Kidney capillary endothelial cell (primary cell): ENCODE data around the gene AFAP1L2.
A peak's percentile ranks its signal among the peaks of the same experiment; 100 is the strongest.

ENCODE experiments used
- DNase-seq: peaks from one replicate; pipeline ENCODE4 v3.0.0-alpha.2; 2018; ENCODE audit warnings: low spot score

Gene AFAP1L2

DNA sequence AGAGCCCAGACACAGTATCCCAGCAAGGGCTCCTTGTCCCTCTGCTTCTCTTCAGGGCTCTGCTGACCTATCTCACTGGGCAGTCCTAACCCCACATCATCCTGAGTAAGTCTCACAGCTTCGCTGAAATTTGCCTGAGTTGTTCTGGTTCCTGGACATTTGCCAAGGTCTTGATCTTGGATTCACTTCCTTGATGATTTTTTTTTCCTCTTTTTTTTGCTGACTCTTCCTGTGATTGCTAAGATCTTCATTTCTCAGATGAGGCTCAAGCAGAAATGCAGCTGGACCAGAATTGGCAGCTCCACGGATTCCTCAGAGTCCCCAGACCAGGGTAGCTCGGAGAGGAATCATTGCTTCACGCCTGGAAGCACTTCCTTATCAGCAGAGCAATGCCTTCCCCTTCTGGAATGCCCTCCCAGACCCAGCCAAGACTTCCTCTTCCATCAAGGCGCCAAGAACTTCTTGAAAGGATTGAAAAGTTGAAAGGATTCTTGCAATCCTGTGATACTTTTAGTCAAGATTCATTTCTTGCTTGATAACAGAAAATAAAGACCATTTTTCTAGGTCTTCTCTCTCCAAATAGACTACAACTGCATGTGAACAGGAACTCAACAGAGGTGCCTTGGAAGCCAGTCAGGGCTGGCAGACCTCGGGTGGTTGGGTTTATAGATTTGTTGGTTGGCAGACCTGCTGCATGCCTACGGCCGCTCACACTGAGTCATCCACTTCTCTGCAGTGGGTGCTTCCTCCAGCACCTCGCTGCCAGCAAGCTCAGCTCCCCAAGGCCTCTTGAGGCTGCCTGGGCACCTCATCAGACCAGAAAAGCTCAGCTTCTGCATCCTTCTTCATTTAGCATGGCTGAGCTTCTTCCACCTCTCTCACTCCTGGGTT, 8.8 kb upstream of the AFAP1L2 start:
- DNase-seq = peak; percentile 59

DNA sequence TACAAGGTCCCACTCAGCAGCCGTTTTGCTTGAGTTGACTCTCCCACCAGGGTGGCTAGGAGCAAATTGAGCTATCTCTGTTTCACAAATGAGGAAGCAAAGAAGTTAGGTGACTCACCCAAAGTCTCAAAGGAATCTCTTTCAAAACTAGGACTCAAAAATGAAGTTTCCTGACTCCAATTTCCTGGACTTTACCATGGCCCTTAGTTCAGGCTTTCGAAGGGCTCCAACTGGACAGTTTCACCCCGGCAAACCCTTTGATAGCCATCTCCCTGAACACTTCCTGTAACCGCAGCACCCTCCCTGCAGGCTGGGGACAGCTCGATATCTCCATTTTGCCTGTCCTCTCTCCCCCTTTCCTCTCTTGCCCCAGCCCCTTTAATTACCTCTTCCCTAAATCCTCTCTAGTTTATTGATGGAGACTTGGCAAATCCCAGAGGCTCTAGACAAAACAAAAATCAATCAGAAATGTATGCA, 4.7 kb upstream of the AFAP1L2 start:
- no peak for DNase-seq

DNA sequence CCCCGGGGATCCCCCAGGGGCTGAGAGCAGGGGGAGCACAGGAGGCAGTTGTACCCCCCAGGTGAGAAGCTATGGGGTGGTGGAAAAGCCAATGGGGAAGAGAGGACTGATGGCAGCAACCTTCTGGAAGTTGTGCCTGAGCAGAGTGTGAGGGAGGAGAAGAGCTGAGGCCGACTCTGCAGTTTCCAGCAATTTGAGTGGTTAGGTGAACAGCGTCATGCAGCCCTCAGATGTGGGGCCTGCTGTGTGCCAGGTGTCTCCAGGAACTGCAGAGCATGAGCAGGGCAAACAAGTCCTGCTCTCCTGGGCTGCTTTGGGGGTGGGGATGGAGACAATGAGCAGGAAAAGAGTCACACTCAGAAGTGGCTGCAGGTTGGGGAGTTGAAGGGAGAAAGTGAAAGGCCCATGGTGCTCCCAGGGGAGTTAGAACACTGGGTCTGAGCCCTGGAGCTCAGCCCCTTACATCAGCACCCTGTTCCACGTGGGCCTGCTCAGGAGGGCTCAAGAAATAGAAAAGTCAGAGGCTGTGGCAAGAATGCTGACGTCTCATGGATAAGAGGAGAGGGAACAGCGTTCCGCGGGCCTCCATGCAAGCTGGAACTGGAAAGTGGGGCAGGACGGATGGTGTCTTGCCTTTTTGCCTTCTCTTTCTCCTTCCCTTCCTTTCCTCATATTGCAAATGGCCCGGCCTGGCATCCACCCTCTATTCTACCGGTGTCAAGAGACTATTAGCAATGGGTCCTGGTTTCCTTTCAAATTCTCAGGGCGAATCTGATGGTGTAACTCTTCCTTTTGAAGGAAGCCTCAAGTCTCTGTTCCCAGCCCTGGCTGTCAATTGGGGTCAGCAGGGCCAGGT, 4.0 kb upstream of the AFAP1L2 start:
- no peak for DNase-seq

DNA sequence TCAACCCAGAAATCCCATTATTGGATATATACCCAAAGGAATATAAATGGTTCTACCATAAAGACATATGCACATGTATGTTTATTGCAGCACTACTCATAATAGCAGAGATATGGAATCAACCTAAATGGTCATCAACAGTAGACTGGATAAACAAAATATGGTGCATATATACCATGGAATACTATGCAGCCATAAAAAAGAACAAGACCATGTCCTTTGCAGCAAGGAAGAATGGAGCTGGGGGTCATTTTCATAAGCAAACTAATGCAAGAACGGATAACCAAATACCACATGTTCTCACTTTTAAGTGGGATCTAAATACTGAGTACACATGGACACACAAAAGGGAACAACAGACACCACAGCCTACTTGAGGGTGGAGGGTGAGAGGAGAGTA, 2.2 kb upstream of the AFAP1L2 start:
- no peak for DNase-seq

DNA sequence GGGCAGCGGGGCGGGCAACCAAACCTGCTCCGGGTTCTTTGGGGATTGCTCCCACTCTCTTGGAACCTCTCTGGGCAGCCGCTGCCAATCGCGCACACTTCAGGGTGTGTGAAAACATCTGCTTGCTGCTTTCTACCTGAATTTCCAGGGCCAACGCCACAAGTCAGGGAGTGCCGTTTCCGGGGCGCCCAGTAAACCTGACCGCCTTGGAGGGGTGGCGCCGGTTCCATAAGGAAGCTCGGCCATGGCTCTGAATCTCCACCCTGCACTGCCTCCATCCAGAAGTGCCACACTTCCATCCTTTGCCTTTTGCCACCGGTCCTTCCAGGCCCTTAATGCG, 679 bp upstream of the AFAP1L2 start:
- no peak for DNase-seq

DNA sequence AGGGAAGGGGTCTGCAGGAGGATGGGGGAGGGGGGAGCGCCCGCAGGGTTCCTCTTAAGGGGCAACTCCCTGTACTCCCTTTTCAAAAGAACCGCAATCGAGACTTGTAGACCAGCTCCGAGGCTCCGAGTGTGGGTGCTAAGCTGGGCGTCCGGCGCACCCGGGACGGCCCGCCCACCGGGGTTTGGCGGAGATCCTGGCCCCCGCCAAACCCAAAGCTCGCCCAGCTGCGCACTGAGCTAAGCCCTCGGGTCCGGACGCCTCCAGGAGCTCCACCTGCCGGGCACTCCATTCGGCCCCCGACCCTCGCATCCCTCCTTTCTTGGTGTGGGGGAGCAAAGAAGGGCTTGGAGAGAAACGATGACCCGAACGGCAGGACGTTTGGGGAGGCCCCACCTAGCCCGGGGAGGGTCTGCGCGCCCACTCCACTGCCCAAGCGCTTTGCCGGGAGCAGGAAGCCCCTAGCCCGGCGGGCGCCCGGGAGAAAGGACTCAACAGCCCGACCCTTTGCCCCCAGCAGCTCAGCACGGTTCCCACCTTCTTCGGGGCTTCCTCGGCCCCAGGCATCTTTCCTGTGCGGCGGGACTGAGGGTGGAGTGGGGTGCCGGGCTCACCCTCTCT, 651 bp downstream of the AFAP1L2 start:
- DNase-seq = no peak

DNA sequence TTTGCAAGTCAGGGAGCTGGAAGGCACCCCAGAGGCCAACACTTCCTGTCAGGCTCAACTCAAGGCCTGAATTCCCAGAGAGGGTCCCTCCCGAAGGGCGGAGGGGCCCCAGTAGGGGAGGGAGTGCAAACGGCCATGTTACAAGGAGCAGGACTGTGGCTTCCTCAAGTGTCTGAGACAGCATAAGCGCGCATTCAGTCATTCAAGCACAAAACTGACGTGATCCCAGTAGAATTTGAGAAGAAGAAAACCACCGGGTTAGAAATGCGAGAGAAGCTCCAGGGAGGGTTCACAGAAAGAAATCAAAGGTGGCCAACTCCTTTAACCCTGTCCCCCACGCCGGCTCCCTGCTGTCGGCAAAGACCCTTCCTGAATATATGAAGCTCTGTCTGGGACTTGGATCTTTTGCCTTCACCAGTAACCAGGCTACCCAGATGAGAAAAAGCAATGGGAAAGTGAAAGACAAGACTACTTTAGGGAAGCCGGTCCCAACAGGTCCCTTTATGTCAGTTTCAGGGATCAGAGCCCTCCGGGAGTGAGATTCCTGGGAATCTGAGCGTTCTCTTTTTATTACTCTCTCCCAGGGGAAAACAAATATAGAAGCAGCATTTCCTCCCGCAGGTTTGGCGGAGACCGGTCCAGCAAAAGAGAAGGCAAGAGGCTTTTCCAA, 1.3 kb downstream of the AFAP1L2 start:
- no peak for DNase-seq

DNA sequence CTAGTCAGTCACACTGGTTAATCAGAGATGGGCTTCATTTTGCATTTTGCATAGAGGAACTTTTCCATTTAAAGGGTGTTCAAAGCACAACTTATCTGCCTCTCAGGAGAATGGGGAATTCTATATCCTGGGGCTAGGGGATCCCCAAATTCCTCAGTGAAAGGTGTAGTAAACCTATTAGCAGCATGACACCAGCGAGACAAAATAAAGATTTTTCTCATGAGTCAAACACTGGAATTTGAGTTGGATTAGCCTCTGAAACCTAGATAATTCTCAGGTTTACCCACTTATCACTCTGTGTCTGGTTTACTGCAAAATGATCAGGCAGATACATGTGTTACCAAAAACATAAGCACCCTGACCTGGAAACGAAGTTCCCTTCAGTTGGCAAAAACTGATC, 2.1 kb downstream of the AFAP1L2 start:
- DNase-seq = no peak

DNA sequence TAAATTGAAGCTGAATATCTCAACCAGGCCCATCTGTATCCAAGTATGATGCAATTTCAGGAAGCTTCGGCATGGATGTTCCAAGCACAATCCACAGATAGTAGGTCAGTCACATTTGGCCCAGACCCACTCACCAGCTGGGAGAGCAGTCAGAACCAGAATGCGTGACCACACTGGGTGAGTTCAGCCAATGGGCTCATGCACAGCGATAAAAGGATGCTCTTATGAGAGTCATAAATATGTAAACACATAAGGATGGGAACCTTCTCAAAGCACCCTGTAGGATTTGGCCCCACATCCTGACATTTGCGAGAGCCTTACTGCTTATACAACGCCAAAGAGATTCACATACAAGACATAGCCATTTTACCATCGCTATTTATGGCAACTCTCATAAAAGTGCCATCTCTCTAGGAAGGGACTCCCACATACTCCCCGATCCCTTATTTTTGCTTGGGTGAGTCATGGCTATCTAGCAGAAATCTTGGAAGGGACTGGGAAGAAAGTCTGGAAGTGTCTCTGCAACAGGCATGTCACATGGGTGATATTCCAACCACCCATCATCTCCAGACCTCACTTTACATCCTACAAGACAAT, 3.0 kb downstream of the AFAP1L2 start:
- no peak for DNase-seq

DNA sequence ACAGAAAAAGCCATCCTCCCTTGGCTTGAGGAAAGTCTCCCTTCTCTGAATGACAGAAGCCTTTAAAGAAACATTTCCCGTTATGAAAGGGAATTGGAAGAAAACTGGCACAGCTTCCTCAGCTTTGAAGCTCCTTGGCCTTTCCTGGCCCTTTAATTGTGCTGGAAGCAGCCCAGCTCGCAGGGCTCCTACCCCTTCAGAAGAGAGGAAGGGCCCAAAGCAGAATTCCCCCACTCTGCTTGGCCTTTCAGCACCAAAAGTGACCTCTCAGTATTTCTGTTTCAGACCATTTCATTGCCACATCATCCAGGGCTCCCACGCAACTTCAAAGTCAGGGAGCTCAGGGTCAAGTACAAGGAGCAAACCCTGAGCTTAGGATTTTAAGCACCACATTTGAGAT, 4.2 kb downstream of the AFAP1L2 start:
- DNase-seq = no peak

DNA sequence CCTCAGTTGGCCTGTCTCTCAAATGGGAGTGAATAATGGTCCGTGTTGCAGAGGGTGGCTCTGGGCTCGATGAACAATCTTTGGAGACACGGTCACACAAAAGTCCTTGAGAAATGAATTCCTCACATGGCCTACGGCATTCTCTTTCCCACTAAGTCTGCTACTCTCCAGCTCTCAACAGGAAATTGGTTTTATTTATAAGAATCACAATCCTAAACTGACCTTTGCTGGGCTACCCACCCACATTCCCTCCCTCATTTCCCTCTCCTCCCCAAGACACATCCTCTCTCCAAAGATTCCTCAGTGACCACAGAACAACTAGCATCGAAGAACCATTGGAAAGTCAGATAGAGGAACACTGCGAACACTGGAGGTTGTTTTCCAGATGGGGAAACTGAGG, 4.7 kb downstream of the AFAP1L2 start:
- DNase-seq = no peak

DNA sequence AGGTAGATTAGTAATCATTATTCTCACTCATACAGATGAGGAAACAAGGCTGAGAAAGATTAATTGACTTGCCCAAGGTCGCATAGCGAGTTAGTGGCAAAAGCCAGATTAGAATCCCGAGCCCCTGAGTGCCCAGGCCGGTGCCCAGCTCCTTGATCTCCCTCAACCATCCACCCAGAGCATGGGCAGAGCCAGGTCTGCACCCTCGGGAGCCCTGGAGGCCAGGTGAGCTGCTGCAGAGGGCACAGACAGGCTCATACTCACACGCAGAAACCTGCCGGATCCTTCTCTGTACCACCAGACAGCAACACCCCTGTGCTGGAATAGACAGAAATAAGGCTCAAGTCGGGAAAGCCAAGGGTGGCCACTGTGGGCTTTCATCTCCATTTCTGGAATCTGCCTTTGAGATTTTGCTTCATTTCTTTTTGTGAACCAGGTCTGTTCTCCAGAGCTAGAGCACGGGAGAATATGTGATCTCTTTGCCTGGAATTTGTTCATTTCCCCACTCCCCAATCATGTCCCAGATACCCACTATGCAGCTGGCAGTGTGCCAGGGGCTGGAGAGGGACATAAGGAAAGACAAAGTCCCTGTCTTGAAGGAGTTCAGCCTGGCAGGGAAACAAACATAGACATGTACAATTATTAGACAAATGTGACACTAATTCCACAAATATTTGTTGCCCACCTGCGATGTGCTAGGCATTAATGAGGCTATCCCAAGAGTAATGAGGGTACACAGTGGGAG, 5.5 kb downstream of the AFAP1L2 start:
- no peak for DNase-seq

DNA sequence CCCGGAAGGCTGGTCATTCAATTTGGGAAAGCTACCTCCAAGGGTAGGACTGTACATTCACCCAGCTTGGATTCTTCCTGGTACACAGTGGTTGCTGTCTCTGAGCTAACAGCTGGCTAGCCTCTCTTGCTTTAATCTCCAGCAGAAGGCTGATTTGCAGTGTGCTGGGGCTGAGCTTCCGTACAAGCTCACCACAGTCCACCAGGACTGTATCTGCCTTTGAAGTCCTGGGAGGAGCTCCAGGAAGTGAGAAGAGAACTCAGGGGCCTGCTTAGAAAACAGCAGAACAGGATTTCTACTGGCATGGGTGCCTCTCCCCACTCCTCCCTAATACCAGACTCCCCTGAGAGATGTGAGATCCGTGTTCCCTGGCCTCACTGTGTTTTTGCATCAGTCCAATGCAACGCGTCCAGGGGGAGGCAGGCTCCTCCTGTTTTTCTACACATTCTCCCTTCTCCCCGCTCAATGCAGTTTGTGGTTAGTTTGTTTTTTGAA, 6.6 kb downstream of the AFAP1L2 start:
- no peak for DNase-seq

DNA sequence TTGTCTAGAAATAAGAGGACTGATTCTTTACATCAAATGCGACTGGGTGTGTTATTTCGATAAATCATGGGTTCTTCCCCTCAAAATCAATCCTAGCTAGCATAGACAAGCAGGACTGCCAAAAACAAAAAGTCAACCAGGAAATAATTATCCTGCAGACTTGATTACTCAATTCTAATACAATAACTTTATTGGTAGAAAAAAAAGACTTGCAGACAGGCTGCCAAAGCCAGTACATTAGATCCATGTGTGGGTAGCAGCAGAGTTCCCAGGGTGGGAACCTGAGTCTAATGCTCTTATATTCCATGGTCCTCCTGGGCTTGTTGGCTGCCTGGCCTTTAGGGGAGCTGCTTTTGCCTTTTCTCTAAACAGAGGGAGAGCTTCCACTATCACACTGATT, 7.8 kb downstream of the AFAP1L2 start:
- no peak for DNase-seq

DNA sequence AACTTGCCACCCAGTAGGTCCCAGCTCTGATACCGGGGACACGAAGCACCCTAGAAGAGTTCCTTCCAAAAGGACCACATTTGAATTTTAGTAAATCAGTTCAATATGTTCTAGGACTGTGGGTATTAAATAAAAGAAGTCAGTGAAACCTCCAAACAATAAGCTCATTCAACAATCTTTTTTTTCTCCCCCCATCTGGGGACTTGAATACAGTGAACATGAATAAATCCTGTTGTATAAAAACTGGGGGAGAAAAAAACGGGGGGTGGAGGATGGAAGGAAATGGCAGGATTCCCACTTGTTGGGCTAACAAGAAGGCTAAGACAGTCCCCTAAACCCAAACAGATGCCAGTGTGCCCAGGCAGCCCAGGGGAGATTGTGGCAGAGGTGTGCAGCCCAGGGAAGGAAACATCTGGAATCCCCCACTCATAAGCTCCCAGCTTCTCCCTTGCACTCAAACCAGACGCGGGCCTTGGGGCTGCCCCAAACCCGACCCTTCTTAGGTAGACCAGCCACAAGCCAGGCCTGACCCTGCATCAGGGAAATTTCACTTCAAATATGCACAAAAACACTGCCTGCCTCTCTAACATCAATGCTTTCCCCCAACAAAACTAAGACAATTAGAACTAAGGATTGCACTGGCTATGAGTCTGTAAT, 8.8 kb downstream of the AFAP1L2 start:
- no peak for DNase-seq

DNA sequence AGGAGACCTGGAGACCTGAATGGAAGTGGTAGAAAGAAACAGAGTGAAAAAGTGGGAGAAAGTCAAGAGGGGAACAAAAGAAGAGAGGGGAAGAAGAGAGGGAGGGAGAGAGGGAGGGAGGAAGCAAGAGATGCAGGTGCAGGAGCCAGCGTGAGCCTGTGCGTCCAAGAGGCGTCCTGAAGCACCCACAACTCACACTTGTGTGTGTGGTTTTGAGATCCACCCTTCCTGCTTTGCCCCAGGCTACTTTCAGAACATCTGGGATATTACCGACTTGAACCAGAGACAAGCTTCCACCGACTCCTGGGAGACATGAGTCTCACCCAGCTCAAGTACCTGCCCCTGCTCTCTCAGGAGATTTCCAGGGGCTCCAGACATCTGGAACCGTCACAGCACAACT, 9.8 kb downstream of the AFAP1L2 start:
- no peak for DNase-seq

DNA sequence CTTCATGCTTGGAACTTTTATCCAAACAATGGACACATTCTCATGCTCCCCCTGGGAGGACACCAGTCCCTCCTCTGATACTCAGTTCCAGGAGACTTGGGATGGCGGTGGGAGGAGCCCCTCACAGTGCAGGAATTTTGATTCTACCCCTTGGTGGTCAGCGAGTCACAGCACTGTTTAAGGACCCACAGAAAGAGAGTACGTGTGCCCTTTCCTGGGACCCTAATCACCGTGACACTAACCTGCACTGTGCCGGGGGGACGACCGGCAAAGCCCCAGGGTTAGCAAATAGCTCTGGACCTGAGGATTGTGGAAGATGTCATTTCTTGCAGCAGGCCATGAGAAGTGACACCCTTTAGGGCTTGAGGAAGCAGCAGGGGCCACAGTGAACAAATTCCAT, 10.4 kb downstream of the AFAP1L2 start:
- no peak for DNase-seq

DNA sequence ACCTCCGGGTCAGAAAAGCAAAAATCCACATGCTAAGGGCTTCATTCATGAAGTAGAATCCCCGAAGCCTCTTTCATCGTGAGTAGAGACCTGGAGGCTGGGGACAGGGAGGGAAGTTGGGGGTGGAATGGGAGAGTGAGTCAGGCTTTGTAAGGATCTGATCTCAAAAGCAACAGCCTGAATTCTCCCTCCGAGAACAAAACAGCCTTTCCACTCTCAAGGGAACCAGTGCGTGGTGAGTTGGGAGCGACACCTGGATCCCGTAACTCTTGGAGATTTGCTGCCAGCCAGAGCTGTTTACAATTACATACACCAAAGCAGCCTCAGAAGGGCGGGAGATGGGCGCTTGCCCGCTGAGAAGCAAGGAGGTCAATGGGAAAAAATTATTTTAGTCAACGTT, 10.8 kb downstream of the AFAP1L2 start:
- no peak for DNase-seq

DNA sequence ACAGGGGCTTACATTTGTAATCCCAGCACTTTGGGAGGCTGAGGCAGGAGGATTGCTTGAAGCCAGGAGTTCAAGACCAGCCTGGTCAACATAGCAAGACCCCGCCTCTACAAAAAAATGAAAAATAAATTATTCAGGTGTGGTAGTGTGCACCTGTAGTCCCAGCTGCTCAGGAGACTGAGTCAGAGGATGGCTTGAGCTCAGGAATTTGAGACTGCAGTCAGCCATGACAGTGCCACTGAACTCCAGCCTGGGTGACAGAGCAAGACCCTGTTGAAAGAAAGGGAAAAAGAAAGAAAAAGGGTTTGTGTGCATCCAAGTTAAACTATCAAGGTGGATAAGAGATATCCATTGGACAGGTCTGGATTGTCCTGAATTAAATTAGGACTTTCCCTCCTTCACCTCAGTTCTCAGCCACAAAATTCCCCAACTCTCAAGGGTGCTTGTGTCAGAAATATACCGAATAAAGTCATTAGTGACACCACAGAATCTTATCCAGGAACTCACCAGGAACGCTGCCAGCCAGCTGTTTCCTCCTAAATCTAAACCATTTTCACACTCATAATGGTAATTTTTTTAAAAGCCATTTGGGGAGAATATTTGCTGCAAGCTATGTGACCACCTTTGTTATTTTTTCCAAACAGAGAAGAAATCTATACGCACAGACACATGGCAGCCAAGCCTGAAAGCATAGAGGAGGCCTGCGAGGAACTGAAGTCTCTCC, 12.0 kb downstream of the AFAP1L2 start:
- no peak for DNase-seq

DNA sequence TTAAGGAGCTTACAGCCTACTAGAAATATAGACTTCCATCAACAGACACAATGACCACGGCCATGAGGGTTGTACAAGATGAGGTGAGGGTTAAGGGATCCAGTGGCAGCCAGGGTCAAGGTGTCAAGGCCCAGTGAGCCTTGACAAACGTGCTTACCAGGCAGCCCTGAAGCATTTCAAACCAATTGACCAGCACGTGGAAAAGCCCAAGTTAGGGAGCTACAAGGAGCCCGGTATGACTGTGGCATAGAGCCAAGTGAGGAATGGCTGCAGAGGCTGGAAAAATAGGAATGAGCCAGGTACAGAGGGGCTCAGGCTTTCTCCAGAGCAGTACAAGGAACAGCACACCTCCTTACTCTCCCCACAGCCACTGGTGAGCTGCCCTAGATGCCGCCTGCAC, 12.7 kb downstream of the AFAP1L2 start:
- DNase-seq = no peak
